CD4-positive, CD25-positive, alpha-beta regulatory T cell (primary cell): ENCODE data around the gene MAP3K4. TPM values are rescaled to one million over a fixed set of nuclear protein-coding genes. Genes with fewer than 3 reads are reported as not detected.

Experiments used
- ATAC-seq, 2 donors: fragments of 150-1000 bp; cut with Tn5 transposase; one replicate each; pipeline ENCODE4 v1.10.0; 2021; ENCODE audit warnings: low read depth in 2 of 2, moderate number of reproducible peaks in 2 of 2, moderate library complexity in 1 of 2
- DNase-seq, 3 donors: peaks; one replicate each; pipeline versions ENCODE4 v3.0.0 to v3.0.0-alpha.2; 2012 to 2022; ENCODE audit warnings: mixed read lengths in 1 of 3
- H3K27ac ChIP-seq: one replicate; pipeline ENCODE4 v1.7.0; 2013; ENCODE audit warnings: mild to moderate bottlenecking, low read length; ENCODE audit not compliant: insufficient read depth, poor library complexity, severe bottlenecking
- H3K27me3 ChIP-seq: one replicate; pipeline ENCODE4 v1.7.0; 2013; ENCODE audit warnings: low read length; ENCODE audit not compliant: control insufficient read depth, insufficient read depth
- H3K36me3 ChIP-seq: one replicate; pipeline ENCODE4 v1.7.0; 2013; ENCODE audit warnings: mild to moderate bottlenecking, low read length, moderate library complexity; ENCODE audit not compliant: control insufficient read depth, insufficient read depth
- H3K4me1 ChIP-seq: 2 replicates; pipeline ENCODE4 v1.7.0; 2013; ENCODE audit warnings: mild to moderate bottlenecking, low read length; ENCODE audit not compliant: insufficient read depth, control insufficient read depth, poor library complexity, severe bottlenecking
- H3K4me3 ChIP-seq: one replicate; pipeline ENCODE4 v1.7.0; 2013; ENCODE audit warnings: low read depth, mild to moderate bottlenecking, low read length, moderate library complexity
- H3K9me3 ChIP-seq, 2 experiments: 1 replicate in 1 of 2; 2 replicates in 1 of 2; pipeline ENCODE4 v1.7.0; 2013; ENCODE audit warnings: low read length in 2 of 2, mild to moderate bottlenecking in 1 of 2, moderate library complexity in 1 of 2; ENCODE audit not compliant: control insufficient read depth in 2 of 2
- H3K27ac Mint-ChIP-seq, 3 donors: one replicate each; pipeline ENCODE4 v1.8.0; 2020 to 2022; ENCODE audit warnings: mild to moderate bottlenecking in 3 of 3, mixed read lengths in 3 of 3, moderate library complexity in 2 of 3
- H3K27me3 Mint-ChIP-seq: one replicate; pipeline ENCODE4 v1.8.0; 2022; ENCODE audit warnings: mild to moderate bottlenecking, mixed read lengths
- H3K36me3 Mint-ChIP-seq: one replicate; pipeline ENCODE4 v1.8.0; 2020; ENCODE audit warnings: mixed read lengths
- H3K4me1 Mint-ChIP-seq, 4 donors: one replicate each; pipeline ENCODE4 v1.8.0; 2020 to 2022; ENCODE audit warnings: mixed read lengths in 4 of 4, mild to moderate bottlenecking in 1 of 4
- H3K4me3 Mint-ChIP-seq, 4 donors: one replicate each; pipeline ENCODE4 v1.8.0; 2020 to 2022; ENCODE audit warnings: mild to moderate bottlenecking in 4 of 4, mixed read lengths in 4 of 4, moderate library complexity in 3 of 4
- H3K9me3 Mint-ChIP-seq, 7 donors: one replicate each; pipeline ENCODE4 v1.8.0; 2020 to 2022; ENCODE audit warnings: mixed read lengths in 7 of 7, mild to moderate bottlenecking in 3 of 7, moderate library complexity in 2 of 7
- polyA plus RNA-seq, 4 donors: library from polyadenylated mRNA; unstranded; fragments of 300-500 nt; fragmentation: Illumina TruSeq; gene quantifications; one replicate each; pipeline ENCODE4 v1.2.3, GENCODE V29; 2021
- total RNA-seq: library from RNA; stranded (reverse); gene quantifications from one replicate; pipeline ENCODE4 v1.2.3, GENCODE V29; 2022

Gene MAP3K4
- total and polyA plus RNA-seq, 5 donors from 2014 or later: 7.1 to 61.5 (median 12.8) TPM

DNA sequence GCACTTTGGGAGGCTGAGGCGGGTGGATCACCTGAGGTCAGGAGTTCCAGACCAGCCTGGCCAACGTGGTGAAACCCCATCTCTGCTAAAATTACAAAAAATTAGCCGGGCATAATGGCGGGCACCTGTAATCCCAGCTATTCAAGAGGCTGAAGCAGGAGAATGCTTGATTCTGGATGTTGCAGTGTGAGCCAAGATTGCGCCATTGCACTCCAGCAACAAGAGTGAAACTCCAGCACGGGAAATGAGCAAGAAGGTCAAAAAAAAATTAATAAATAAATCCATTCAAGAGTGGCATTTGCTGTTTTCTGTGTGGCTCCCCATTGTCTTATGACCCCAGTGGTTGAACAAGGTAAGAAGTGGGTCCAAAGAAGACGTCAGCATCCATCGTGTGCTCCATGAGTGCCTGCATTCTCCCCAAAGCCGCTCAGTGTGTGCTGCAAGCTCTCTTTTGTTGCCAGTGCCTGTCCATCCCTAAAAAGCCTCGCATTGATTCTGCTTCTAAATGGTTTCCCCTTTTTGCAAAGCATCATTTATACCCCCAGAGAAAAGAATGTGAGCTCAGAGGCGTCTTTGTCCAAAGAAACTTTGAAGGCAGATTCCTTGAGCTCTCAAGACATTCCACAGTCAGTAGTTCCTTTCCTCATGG is 38.8 kb upstream of the MAP3K4 start:
- Mint-ChIP-seq H3K4me3 (no peak overlapping the region), H3K4me1 (no peaks in the 10 kb centered on the region)

DNA sequence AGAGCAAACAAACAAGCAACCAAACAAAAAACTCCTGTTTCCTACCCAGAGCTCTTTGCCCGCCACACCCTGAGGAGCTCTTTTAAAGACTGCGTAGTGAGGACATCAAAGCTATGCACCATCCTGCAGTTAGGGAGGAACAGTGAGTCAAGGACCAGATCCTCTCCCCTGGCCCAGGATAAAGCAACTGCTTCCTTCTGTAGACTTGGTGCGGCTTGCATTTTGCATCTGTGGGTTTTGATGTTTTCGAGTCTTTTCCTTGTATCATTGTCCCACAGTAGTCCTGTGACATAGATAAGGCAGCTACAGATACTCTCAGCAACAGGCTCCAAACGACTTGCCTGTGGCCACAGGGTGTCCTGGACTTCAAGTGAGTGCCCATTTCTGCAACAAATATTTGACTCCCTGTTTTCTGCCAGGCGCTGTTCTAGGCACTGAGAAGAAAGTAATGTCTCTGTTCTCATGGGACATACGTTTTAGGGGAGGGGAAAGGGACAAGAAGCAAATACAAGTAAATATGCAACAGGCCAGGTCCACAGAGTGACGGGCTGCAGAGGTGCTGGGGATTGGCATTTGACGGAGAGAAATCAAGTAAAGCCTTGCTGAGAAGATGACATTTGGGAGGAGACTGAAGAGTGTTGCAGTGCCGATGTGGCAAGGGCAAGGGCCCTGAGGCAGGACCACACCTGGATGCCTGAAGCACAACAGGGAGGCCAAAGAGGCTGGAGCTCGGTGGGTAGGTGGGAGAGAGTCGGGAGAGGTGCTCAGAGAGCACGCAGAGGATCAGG is 35.9 kb upstream of the MAP3K4 start:
- Histone ChIP-seq H3K4me3 (no peak overlapping the region), H3K27ac (no peak overlapping the region), H3K9me3 (no peaks in the 10 kb centered on the region), H3K4me1 (no peaks in the 10 kb centered on the region), H3K27me3 (no peaks in the 10 kb centered on the region), H3K36me3 (no peaks in the 10 kb centered on the region)
- no peak for DNase-seq
- Mint-ChIP-seq H3K9me3 (peaks cover 0 to 4% (median 0%) of the 10 kb centered on the region in 7 donors), H3K27me3 (peaks cover 25% of the 10 kb centered on the region), H3K4me3 (no peak overlapping the region), H3K4me1 (no peaks in the 10 kb centered on the region), H3K36me3 (no peaks in the 10 kb centered on the region), H3K27ac (peak overlapping the region in 1 of 3 donors; percentile 2)
- ATAC-seq: no peak

More for the DNA sequence above, 38.8 kb upstream of the MAP3K4 start:
- H3K4me3 ChIP-seq: no peak overlapping the region
- Mint-ChIP-seq H3K27me3 (peaks cover 18% of the 10 kb centered on the region), H3K36me3 (no peaks in the 10 kb centered on the region), H3K9me3 (peaks cover 0 to 4% (median 0%) of the 10 kb centered on the region in 7 donors), H3K27ac (no peak overlapping the region)
- no peaks in the 10 kb centered on the region for H3K4me1 ChIP-seq
- no peak overlapping the region for H3K27ac ChIP-seq
- ATAC-seq: no peak
- no peaks in the 10 kb centered on the region for H3K27me3 ChIP-seq
- H3K9me3 ChIP-seq: no peaks in the 10 kb centered on the region
- no peak for DNase-seq
- H3K36me3 ChIP-seq: no peaks in the 10 kb centered on the region

DNA sequence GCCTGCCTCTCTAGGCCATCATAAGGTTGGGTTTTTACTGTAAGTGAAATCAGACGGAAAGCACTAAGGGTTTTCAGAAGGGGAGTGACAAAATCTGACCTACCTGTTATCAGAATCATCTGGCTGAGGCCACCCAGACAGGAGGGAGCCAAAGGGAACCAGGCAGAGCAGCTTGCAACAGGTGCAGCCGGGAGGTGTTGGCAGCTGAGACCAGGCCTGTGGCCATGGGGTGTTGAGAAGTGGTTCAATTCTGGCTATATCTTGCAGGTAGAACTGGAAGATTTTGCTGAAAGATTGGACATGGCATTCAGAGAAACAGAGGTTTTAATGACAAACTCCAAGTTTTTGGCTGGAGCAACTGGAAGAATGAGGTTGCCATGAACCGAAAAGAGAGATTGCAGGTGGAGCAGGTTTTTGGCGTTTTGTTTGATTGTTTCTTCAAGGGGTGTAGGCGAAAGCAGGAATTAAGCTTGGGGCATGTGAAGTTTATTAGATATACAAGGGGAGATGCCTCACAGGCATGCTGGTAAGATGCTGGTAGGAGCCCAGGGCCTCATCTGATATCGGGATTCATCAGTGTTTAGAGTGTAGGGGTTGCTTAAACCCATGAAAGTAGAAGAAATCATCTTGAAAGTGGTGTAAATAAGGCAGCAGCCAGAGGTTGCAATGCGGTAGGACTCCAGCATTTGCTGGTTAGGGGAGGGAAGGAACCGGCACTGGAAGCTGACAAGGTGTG is 35.1 kb upstream of the MAP3K4 start:
- Histone ChIP-seq H3K36me3 (no peaks in the 10 kb centered on the region), H3K27ac (no peak overlapping the region), H3K4me1 (no peaks in the 10 kb centered on the region), H3K9me3 (no peaks in the 10 kb centered on the region), H3K4me3 (no peak overlapping the region), H3K27me3 (no peaks in the 10 kb centered on the region)
- peak overlapping the region in 1 of 3 donors; percentile 2 for H3K27ac Mint-ChIP-seq
- peaks cover 0 to 4% (median 0%) of the 10 kb centered on the region in 7 donors for H3K9me3 Mint-ChIP-seq
- H3K27me3 Mint-ChIP-seq: peaks cover 18% of the 10 kb centered on the region
- H3K36me3 Mint-ChIP-seq: no peaks in the 10 kb centered on the region
- ATAC-seq: no peak
- no peaks in the 10 kb centered on the region for H3K4me1 Mint-ChIP-seq
- H3K4me3 Mint-ChIP-seq: no peak overlapping the region
- no peak for DNase-seq

DNA sequence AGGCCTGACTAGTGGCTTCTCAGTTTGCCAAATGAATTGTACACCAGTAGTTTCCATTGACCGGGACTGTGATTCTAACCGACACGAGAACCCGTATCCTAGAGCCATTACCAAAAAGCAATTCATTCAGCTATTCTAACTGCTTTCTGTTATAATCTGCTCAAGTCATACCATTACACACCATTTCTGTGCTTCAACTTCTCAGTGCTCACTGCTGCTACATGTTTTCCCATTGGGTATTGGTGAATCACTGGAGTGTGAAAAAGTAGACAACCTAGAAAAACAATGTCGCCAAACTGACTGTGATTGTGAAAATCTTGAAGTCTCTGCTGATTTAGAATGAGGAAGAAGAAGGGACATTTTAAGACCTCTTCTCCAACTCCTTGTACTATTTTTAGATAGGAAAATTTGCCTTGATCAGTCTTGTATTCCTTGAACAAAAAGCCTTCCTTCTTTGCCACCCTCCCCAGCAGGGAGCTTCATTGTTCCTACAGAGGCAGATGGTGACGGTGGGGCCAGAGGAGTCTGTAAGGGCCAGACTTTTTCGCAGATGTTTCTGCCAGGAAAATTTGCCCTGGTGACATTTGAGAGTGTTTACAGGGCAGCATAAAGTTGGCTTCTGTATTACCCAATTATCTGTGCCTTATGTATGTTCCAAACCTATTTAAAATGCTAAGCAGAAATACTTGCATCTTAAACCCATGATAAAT is 31.7 kb upstream of the MAP3K4 start:
- no peaks in the 10 kb centered on the region for H3K4me1 ChIP-seq
- no peak for DNase-seq
- no peaks in the 10 kb centered on the region for H3K9me3 ChIP-seq
- H3K27me3 ChIP-seq: peaks cover under 1% of the 10 kb centered on the region
- no peak overlapping the region for H3K27ac ChIP-seq
- no peak overlapping the region for H3K4me3 Mint-ChIP-seq
- no peak overlapping the region for H3K4me3 ChIP-seq
- no peaks in the 10 kb centered on the region for H3K4me1 Mint-ChIP-seq
- no peak for ATAC-seq
- peaks cover 18% of the 10 kb centered on the region for H3K27me3 Mint-ChIP-seq
- H3K36me3 ChIP-seq: no peaks in the 10 kb centered on the region
- H3K36me3 Mint-ChIP-seq: no peaks in the 10 kb centered on the region
- H3K9me3 Mint-ChIP-seq: peaks cover 0 to 3% (median 0%) of the 10 kb centered on the region in 7 donors
- H3K27ac Mint-ChIP-seq: no peak overlapping the region

DNA sequence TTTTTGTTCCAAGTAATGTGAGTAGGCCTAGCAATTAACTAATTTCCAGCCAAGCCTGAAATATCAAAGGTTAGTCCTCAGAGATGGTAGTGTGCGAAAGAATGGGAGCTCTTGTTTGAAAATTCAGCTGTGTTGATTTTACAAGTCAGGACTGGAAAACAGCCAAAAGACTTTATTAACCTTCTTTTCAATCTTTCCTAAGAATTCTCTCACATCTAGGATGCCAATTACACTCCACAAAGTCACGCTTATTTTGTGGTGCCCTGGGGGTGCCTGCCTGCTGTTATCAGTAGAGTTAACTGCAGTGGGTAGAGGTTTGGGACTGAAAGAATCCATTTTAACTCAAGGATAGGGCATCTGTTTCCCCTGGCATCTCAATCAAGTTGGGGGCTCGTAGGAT is 30.7 kb upstream of the MAP3K4 start:
- H3K27me3 Mint-ChIP-seq: peaks cover 19% of the 10 kb centered on the region
- H3K4me1 Mint-ChIP-seq: no peaks in the 10 kb centered on the region
- H3K27me3 ChIP-seq: peaks cover 1% of the 10 kb centered on the region
- H3K9me3 Mint-ChIP-seq: peaks cover 0 to 3% (median 0%) of the 10 kb centered on the region in 7 donors
- no peak for DNase-seq
- H3K27ac ChIP-seq: no peak overlapping the region
- H3K9me3 ChIP-seq: no peaks in the 10 kb centered on the region
- no peak overlapping the region for H3K4me3 Mint-ChIP-seq
- ATAC-seq: no peak
- H3K4me1 ChIP-seq: no peaks in the 10 kb centered on the region
- H3K4me3 ChIP-seq: no peak overlapping the region
- no peaks in the 10 kb centered on the region for H3K36me3 ChIP-seq
- no peaks in the 10 kb centered on the region for H3K36me3 Mint-ChIP-seq
- H3K27ac Mint-ChIP-seq: no peak overlapping the region

DNA sequence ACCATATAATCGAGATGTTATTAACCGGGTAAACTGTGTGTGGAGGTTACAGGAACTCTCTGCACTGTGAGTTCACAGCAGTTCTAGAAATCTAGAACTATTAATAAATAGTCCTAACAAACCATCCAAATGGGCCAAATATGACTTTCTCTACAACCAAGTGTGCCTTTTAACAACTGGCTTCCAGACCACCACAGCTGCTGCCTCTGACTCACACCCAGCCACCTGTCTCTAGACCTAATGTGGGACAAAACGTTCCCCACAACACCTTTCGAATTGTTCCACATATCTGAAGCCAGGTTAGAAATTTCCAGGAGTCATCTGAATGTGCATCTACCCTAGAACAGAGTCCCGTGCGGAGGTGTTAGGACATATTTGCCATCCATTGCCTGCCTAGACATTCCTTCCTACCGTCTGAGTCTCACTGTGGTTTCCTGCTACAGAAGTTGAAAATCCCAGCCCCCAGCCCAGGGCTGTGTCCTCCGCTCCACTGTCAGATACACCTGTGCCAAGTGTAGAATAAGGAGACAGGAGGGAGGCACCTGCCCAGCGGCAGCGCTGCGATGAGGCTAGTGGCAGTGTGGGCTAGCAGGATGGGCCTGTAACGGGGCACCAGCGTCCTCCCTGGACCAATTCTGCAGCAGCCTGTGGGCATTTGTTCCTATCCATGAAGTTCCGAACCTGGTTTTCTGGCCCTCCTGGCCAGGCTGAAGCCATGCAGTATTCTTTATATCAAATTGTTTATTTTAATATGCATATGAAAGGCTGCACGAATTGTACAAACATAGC is 28.5 kb upstream of the MAP3K4 start:
- H3K4me1 ChIP-seq: no peaks in the 10 kb centered on the region
- H3K9me3 Mint-ChIP-seq: peaks cover 0 to 2% (median 0%) of the 10 kb centered on the region in 7 donors
- H3K9me3 ChIP-seq: no peaks in the 10 kb centered on the region
- ATAC-seq: no peak
- no peak overlapping the region for H3K27ac ChIP-seq
- H3K4me3 ChIP-seq: no peak overlapping the region
- no peak overlapping the region for H3K27ac Mint-ChIP-seq
- peaks cover 3% of the 10 kb centered on the region for H3K36me3 Mint-ChIP-seq
- no peaks in the 10 kb centered on the region for H3K36me3 ChIP-seq
- peaks cover 18% of the 10 kb centered on the region for H3K27me3 Mint-ChIP-seq
- no peak for DNase-seq
- peaks cover 1% of the 10 kb centered on the region for H3K27me3 ChIP-seq
- H3K4me3 Mint-ChIP-seq: no peak overlapping the region
- H3K4me1 Mint-ChIP-seq: no peaks in the 10 kb centered on the region

DNA sequence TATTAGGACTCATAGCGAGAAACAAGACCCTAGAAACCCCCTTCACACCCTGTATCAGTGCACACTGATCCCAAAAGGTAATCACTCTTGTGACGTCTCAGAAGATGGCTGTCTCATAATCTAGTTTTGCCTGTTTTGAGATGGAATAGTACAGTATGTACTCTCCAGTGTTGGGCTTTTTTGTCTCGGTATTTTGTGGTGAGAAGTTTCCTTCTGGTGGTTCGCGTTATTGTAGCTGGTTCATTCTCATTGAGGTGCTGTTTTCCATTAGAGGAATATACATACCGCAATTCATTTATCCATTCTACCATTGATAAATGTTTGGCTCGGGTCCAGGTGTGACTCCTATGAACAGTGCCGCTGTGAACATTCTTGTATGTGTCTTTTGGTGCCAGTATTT is 27.9 kb upstream of the MAP3K4 start:
- no peaks in the 10 kb centered on the region for H3K4me1 Mint-ChIP-seq
- H3K36me3 Mint-ChIP-seq: peaks cover 3% of the 10 kb centered on the region
- H3K4me1 ChIP-seq: no peaks in the 10 kb centered on the region
- no peaks in the 10 kb centered on the region for H3K9me3 ChIP-seq
- no peaks in the 10 kb centered on the region for H3K36me3 ChIP-seq
- no peak overlapping the region for H3K27ac ChIP-seq
- H3K9me3 Mint-ChIP-seq: peaks cover 0 to 2% (median 0%) of the 10 kb centered on the region in 7 donors
- no peak overlapping the region for H3K27ac Mint-ChIP-seq
- H3K27me3 Mint-ChIP-seq: peaks cover 18% of the 10 kb centered on the region
- no peak overlapping the region for H3K4me3 Mint-ChIP-seq
- peaks cover 1% of the 10 kb centered on the region for H3K27me3 ChIP-seq
- no peak for ATAC-seq
- no peak for DNase-seq
- no peak overlapping the region for H3K4me3 ChIP-seq
